OCI-LY3 (cell line): Measurements from ENCODE around the gene DPYD.

Source experiments
- CTCF ChIP-seq: fragments of 200-600, 300-600 bp; sonication (generic); IDR thresholded peaks from 2 replicates; pipeline ENCODE4 v1.5.1; 2014; ENCODE audit warnings: antibody characterized with exemption, low read length, low read depth
- EZH2phosphoT487 ChIP-seq: fragments of 200-600 bp; shearing (Covaris generic); IDR thresholded peaks from 2 replicates; pipeline ENCODE4 v1.6.1; 2018; ENCODE audit warnings: antibody characterized with exemption, mixed run types, low read depth

DNA sequence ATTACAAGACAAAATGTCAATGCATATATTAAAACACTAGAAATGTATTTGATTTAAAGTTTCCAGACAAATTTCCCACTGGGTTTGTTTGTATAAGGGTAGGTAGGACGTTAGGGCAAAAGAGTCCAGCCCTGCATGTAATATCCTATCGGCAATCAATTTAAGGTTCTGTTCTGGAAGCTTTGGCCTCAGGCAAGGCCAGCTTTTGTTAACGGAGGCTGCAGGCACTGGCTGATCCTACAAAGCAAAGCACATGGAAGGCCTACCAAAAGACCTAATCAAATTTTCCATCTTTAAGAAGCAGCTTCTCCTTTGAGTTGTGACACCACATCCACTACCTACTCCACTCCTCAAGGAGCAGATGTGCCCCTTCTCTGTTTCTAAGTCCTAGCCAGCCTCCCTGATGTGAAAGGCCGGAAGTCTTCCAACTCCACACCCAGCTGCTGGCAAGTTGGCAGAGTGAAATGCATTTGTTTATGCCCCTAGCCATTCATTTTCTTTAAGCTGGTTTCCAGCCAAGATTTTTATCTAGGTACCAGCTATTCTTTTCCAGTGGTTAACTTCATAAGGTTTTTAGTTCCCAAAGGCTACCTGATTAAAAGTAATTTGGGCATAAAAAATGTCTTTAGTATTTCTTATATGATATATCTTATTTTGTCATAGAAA is 746.7 kb downstream of the DPYD start:
- TF ChIP-seq CTCF (no peak), EZH2phosphoT487 (no peak)
